ENCODE results near the gene DKKL1.

Gene DKKL1

DNA sequence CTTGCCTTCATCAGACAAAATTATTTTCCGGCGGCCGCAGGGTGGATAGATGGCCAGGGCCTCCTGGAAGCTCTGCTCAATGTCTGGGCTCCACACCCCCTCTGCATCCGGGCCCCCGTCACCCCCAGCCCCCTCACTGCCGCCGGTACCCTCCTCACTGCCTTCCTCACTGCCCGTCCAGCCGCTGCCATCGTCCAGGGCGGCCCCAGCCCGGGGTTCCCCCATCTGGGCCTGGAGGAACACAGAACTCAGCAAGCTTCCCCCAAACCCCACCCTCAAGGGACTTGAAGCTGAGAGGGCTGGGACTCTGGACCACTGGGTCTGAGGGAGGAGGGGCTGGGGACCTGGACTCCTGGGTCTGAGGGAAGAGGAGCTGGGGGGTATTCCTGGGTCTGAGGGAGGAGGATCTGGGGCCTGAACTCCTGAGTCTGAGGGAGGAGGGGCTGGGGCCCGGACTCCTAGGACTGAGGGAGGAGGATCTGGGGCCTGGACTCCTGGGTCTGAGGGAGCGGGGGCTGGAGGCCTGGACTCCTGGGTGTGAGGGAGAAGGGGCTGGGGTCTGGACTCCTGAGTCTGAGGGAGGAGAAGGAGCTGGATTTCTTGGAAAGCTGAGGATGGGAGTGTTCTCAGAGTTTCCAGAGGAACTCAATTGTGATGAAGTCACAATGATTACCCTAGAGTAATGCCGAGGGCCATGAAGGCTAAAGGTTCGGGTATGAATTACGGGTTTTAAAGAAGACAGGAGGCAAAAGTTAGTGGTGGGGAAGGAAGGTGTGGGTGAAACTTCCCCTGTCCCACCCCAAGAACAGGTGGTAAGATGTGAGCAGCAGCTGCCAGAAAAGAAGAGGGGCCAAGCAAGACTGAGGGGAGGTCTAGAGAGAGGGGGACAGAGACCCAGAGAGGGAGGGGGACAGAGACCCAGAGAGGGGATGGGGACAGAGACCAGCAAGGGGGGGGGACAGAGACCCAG, 3.5 kb upstream of the DKKL1 start:
- TF ChIP-seq ZNF274 (IDR thresholded peaks at IDR 0.05; ENCODE audit: low read depth, low read length) (no peak), YY1 (IDR thresholded peaks at IDR 0.05; ENCODE audit: insufficient read depth, insufficient read length) (no peak), SUZ12 (IDR thresholded peaks at IDR 0.05; ENCODE audit: extremely low read depth, insufficient read depth, insufficient read length) (no peak)
- H3K9me3 ChIP-seq (ENCODE audit: insufficient read depth, low read length): no peaks in the 10 kb centered on the region
- peak overlapping the region; percentile 24 for H3K9ac ChIP-seq (ENCODE audit: insufficient read length, low read depth)
- H3K27me3 ChIP-seq (ENCODE audit: insufficient read depth, insufficient read length): no peaks in the 10 kb centered on the region
- no peak overlapping the region for H3K4me3 ChIP-seq (ENCODE audit: insufficient read length, low read depth)
- peaks cover 42% of the 10 kb centered on the region for H3K36me3 ChIP-seq (ENCODE audit: insufficient read depth, insufficient read length, low read length)
- DNase-seq (ENCODE audit: low read depth, low spot score): no peak
- peaks cover 4% of the 10 kb centered on the region for H3K4me1 ChIP-seq (ENCODE audit: insufficient read depth, insufficient read length)

DNA sequence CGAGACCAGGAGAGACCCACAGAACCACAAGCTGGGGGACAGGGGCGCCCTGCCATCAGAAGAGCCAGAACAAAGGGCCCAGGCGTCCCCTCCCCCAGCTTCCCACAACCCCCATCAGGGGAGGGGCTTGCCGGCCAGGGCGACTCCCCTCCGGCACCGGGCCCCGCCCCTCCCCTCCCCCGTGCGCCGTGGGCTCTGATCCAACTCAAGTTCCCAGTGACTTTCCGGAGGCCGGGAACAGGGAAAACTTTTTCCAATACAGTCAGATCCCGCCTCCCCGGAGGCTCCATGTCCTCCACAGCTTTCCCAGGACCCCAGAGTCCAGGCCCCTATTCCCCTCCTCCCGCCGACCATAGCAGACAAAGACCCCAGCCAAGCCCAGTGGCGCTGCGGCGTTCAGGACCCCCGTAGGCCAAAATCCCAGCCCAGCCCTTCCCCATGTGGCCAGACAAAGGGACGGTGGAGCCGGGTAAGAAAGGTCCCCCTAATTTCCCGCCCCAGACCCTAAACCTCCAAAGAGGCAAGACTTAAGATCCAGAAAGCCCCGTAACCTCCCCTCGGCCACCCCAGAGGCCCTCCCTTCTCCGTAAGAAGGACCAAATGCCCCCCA, 2.1 kb upstream of the DKKL1 start:
- Histone ChIP-seq H3K36me3 (ENCODE audit: insufficient read depth, insufficient read length, low read length) (peaks cover 29% of the 10 kb centered on the region), H3K9ac (ENCODE audit: insufficient read length, low read depth) (peak overlapping the region; percentile 92), H3K4me3 (ENCODE audit: insufficient read length, low read depth) (peak overlapping the region; percentile 89), H3K4me1 (ENCODE audit: insufficient read depth, insufficient read length) (peaks cover 4% of the 10 kb centered on the region), H3K9me3 (ENCODE audit: insufficient read depth, low read length) (no peaks in the 10 kb centered on the region), H3K27me3 (ENCODE audit: insufficient read depth, insufficient read length) (no peaks in the 10 kb centered on the region)
- TF ChIP-seq YY1 (IDR thresholded peaks at IDR 0.05; ENCODE audit: insufficient read depth, insufficient read length): no peak
- no peak for TF ChIP-seq SUZ12 (IDR thresholded peaks at IDR 0.05; ENCODE audit: extremely low read depth, insufficient read depth, insufficient read length)
- TF ChIP-seq ZNF274 (IDR thresholded peaks at IDR 0.05; ENCODE audit: low read depth, low read length): no peak
- no peak for DNase-seq (ENCODE audit: low read depth, low spot score)

DNA sequence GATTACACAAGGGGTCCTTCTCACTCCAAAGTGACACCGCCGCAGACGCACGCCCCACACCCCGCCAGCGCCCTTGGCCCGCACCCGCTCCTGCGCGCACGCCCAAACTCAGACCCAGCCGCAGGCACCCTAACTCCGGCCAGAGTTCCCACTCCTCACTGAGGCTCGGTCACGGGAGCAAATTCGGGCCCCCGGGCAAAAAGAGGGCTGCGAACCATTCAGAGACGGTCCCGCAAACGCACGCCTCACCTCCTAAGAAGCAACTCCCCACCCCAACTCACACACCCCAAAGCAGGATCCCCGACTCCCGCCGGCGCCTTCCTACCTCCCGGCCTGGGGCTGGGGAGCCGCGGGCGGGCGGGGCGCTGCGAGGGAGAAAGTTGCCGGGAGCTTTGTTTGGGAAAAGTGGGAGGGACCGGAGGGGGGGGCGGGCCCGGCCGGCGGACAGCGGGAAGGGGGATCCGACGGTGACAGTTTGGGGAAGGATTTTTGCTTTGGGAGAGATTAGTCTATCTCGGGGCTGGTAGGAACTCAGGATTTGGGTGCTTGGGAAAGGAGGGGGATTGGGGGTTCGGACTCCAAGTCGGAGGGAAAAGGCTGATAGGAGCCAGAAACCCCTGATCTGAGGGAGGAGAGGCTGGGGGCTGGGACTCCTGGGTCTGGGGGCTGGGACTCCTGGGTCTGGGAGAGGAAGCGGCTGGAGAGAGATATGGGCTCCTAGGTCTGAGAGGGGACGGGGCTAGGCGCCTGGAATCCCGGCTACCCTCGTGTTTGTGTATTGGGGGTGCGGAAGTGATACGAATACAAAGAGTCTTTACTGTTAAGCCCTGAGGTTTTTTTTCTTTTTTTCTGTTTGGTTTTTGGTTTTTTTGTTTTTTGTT, 1.4 kb upstream of the DKKL1 start, which contains the start of gene TEAD2:
TSS of gene TEAD2 (minus strand) at position 369 of the 881 bp plus-strand sequence. CDS start 2,341 bp downstream, outside the sequence.
- H3K4me1 ChIP-seq (ENCODE audit: insufficient read depth, insufficient read length): peaks cover 4% of the 10 kb centered on the region
- TF ChIP-seq SUZ12 (IDR thresholded peaks at IDR 0.05; ENCODE audit: extremely low read depth, insufficient read depth, insufficient read length) (no peak), ZNF274 (IDR thresholded peaks at IDR 0.05; ENCODE audit: low read depth, low read length) (no peak), YY1 (IDR thresholded peaks at IDR 0.05; ENCODE audit: insufficient read depth, insufficient read length) (no peak)
- no peaks in the 10 kb centered on the region for H3K9me3 ChIP-seq (ENCODE audit: insufficient read depth, low read length)
- H3K36me3 ChIP-seq (ENCODE audit: insufficient read depth, insufficient read length, low read length): peaks cover 22% of the 10 kb centered on the region
- DNase-seq (ENCODE audit: low read depth, low spot score): no peak
- H3K27me3 ChIP-seq (ENCODE audit: insufficient read depth, insufficient read length): no peaks in the 10 kb centered on the region
- peak within 1 kb of the TSS; percentile 92 for H3K9ac ChIP-seq (ENCODE audit: insufficient read length, low read depth)
- peak within 1 kb of the TSS; percentile 89 for H3K4me3 ChIP-seq (ENCODE audit: insufficient read length, low read depth)

DNA sequence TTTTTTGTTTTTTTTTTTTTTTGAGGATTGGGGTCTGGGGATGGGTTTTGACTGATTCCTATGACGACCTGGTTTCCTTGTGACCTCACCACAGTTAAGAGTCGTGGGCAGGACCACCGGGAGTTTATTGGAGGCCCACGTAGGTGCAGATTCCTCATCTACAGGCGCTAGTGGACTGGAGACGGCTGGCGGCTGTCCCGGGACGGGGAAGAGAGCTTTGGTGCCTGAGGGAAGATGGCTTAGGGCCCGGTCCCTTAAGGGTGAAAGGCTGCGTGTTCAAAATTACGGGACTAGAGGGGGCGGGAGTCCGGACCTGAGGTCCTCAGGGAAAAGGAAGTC, 779 bp upstream of the DKKL1 start:
- peaks cover 16% of the 10 kb centered on the region for H3K36me3 ChIP-seq (ENCODE audit: insufficient read depth, insufficient read length, low read length)
- H3K9me3 ChIP-seq (ENCODE audit: insufficient read depth, low read length): 0 out of 2 replicates have a peak, but pooled peaks cover 4% of the 10 kb centered on the region
- H3K9ac ChIP-seq (ENCODE audit: insufficient read length, low read depth): peak overlapping the region; percentile 43
- TF ChIP-seq ZNF274 (IDR thresholded peaks at IDR 0.05; ENCODE audit: low read depth, low read length) (no peak), YY1 (IDR thresholded peaks at IDR 0.05; ENCODE audit: insufficient read depth, insufficient read length) (no peak), SUZ12 (IDR thresholded peaks at IDR 0.05; ENCODE audit: extremely low read depth, insufficient read depth, insufficient read length) (no peak)
- peaks cover 4% of the 10 kb centered on the region for H3K4me1 ChIP-seq (ENCODE audit: insufficient read depth, insufficient read length)
- H3K4me3 ChIP-seq (ENCODE audit: insufficient read length, low read depth): peak overlapping the region; percentile 89
- no peak for DNase-seq (ENCODE audit: low read depth, low spot score)
- no peaks in the 10 kb centered on the region for H3K27me3 ChIP-seq (ENCODE audit: insufficient read depth, insufficient read length)

DNA sequence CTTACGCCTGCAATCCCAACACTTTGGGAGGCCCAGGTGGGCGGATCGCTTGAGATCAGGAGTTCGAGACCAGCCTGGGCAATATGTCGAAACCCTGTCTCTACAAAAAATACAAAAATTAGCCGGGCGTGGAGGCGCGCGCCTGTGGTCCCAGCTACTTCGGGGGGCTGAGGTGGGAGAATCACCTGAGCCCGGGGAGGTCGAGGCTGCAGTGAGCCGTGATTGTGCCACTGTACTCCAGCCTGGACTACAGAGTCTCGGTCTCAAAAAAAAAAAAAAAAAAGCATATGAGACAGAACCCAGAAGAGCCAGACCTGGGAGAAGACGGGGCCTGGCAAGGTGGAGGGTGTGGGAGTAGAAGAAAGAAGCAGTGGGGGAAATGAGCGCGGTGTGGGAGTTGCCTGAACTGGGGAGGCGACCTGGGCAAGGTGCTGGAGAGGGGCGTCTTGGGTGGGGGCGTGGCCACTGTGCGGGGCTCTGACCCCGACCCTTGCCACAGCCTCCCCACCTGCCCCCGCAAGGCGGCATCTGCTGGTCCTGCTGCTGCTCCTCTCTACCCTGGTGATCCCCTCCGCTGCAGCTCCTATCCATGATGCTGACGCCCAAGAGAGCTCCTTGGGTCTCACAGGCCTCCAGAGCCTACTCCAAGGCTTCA, 533 bp downstream of the DKKL1 start:
- DNase-seq (ENCODE audit: low read depth, low spot score): no peak
- TF ChIP-seq SUZ12 (IDR thresholded peaks at IDR 0.05; ENCODE audit: extremely low read depth, insufficient read depth, insufficient read length): no peak
- no peak for TF ChIP-seq YY1 (IDR thresholded peaks at IDR 0.05; ENCODE audit: insufficient read depth, insufficient read length)
- no peak for TF ChIP-seq ZNF274 (IDR thresholded peaks at IDR 0.05; ENCODE audit: low read depth, low read length)
- H3K9ac ChIP-seq (ENCODE audit: insufficient read length, low read depth): peak overlapping the region; percentile 50
- peaks cover 5% of the 10 kb centered on the region for H3K36me3 ChIP-seq (ENCODE audit: insufficient read depth, insufficient read length, low read length)
- peaks cover 17% of the 10 kb centered on the region for H3K9me3 ChIP-seq (ENCODE audit: insufficient read depth, low read length)
- peaks cover 4% of the 10 kb centered on the region for H3K4me1 ChIP-seq (ENCODE audit: insufficient read depth, insufficient read length)
- no peaks in the 10 kb centered on the region for H3K27me3 ChIP-seq (ENCODE audit: insufficient read depth, insufficient read length)
- peak overlapping the region; percentile 21 for H3K4me3 ChIP-seq (ENCODE audit: insufficient read length, low read depth)

DNA sequence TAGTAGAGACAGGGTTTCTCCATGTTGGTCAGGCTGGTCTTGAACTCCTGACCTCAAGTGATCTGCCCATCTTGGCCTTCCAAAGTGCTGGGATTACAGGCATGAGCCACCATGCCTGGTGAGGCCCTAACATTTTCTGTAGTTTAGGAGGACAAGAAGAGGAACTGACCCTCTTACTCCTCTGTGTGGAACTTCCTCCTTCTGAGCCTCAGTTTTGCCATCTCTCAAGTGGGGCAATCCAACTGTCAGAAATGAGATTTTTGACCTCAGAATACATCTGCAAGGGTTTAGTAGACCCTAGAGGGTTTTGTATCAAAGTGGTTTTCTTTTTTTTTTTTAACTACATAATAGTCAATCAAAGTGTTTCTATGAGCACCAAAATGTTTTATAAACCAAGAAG, 2.4 kb downstream of the DKKL1 start:
- peaks cover 30% of the 10 kb centered on the region for H3K9me3 ChIP-seq (ENCODE audit: insufficient read depth, low read length)
- no peaks in the 10 kb centered on the region for H3K27me3 ChIP-seq (ENCODE audit: insufficient read depth, insufficient read length)
- DNase-seq (ENCODE audit: low read depth, low spot score): no peak
- no peak overlapping the region for H3K9ac ChIP-seq (ENCODE audit: insufficient read length, low read depth)
- TF ChIP-seq SUZ12 (IDR thresholded peaks at IDR 0.05; ENCODE audit: extremely low read depth, insufficient read depth, insufficient read length): no peak
- no peak for TF ChIP-seq YY1 (IDR thresholded peaks at IDR 0.05; ENCODE audit: insufficient read depth, insufficient read length)
- no peak for TF ChIP-seq ZNF274 (IDR thresholded peaks at IDR 0.05; ENCODE audit: low read depth, low read length)
- H3K4me3 ChIP-seq (ENCODE audit: insufficient read length, low read depth): no peak overlapping the region
- no peaks in the 10 kb centered on the region for H3K36me3 ChIP-seq (ENCODE audit: insufficient read depth, insufficient read length, low read length)
- H3K4me1 ChIP-seq (ENCODE audit: insufficient read depth, insufficient read length): peaks cover 4% of the 10 kb centered on the region
